HCT116 (cell line): ENCODE data around the gene BCL11B. TPM values are rescaled to one million over a fixed set of nuclear protein-coding genes. Genes with fewer than 3 reads are reported as not detected.
A peak's percentile ranks its signal among the peaks of the same experiment; 100 is the strongest.

Source experiments
- ATAC-seq: fragments of 200-7000 bp; cut with Tn5 transposase; 2 replicates; pipeline ENCODE4 v1.9.1; 2020; ENCODE audit warnings: mild to moderate bottlenecking, moderate library complexity
- Bru-seq: library from RNA; stranded (reverse); fragments of 400-500 nt; gene quantifications from one replicate; lab custom pipeline; 2021; lab: Mats Ljungman, UMichigan
- BruChase-seq, 2 experiments: library from RNA; stranded (reverse); fragments of 400-500 nt; gene quantifications; one replicate each; lab custom pipeline; 2021; lab: Mats Ljungman, UMichigan
- BruUV-seq: library from RNA; stranded (reverse); fragments of 400-500 nt; replicated peaks from 2 replicates; lab custom pipeline; 2021; lab: Mats Ljungman, UMichigan
- CTCF ChIA-PET: fragments of 300-600 bp; sonication (Branson Sonifier 250); formaldehyde crosslinking; loops from one replicate; lab custom pipeline; 2021; ENCODE audit warnings: antibody characterized with exemption; lab: Charles Lee
- POLR2A ChIA-PET: fragments of 300-600, 350-600 bp; sonication (Branson Sonifier 250); formaldehyde crosslinking; loops from one replicate; lab custom pipeline; 2021; ENCODE audit warnings: antibody characterized with exemption; lab: Charles Lee
- RAD21 ChIA-PET, 2 experiments: fragments of 300-600 bp; sonication (Branson Sonifier 250); formaldehyde crosslinking; loops; one replicate each; lab custom pipeline; 2023; ENCODE audit warnings: low total read pairs in 2 of 2; ENCODE audit not compliant: uncharacterized antibody in 2 of 2, unreplicated experiment in 2 of 2, low non-redundant PET in 1 of 2; lab: Charles Lee
- DNase-seq: peaks from one replicate; pipeline ENCODE4 v3.0.0-alpha.2; 2010; ENCODE audit warnings: low read depth, low spot score
- H2AFZ ChIP-seq: fragments of 200-600 bp; shearing (Covaris generic), sonication (generic); 2 replicates; pipeline ENCODE4 v1.6.1; 2017; ENCODE audit warnings: low read depth, mixed run types, mixed read lengths, antibody characterized with exemption, low read length; ENCODE audit not compliant: poor library complexity, severe bottlenecking
- H3K27ac ChIP-seq: 2 replicates; pipeline ENCODE4 v1.5.1; 2012; ENCODE audit warnings: low read depth, low read length
- H3K27me3 ChIP-seq: fragments of 200-600 bp; sonication (generic); 2 replicates; pipeline ENCODE4 v1.6.1; 2016; ENCODE audit warnings: mixed run types, low read length, mixed read lengths; ENCODE audit not compliant: insufficient read depth
- H3K36me3 ChIP-seq, 2 experiments: fragments of 200-500 bp in 1 of 2; fragments of 200-600 bp in 1 of 2; sonication (Bioruptor generic) in 1 of 2; sonication (generic) in 1 of 2; 2 replicates each; pipeline versions ENCODE4 v1.5.1 to v1.6.1; 2014 to 2016; ENCODE audit warnings: low read length in 2 of 2, inconsistent platforms in 1 of 2, mixed read lengths in 1 of 2, mixed run types in 1 of 2; ENCODE audit not compliant: insufficient read depth in 2 of 2, control insufficient read depth in 1 of 2
- H3K4me1 ChIP-seq, 2 experiments: fragments of 200-600 bp in 1 of 2; sonication (generic) in 1 of 2; 2 replicates each; pipeline versions ENCODE4 v1.5.1 to v1.6.1; 2012 to 2017; ENCODE audit warnings: low read length in 2 of 2, inconsistent platforms in 1 of 2, mild to moderate bottlenecking in 1 of 2, mixed read lengths in 1 of 2, mixed run types in 1 of 2, moderate library complexity in 1 of 2; ENCODE audit not compliant: insufficient read depth in 2 of 2, control insufficient read depth in 1 of 2
- H3K4me2 ChIP-seq: fragments of 200-600 bp; sonication (generic); 2 replicates; pipeline ENCODE4 v1.6.1; 2017; ENCODE audit warnings: mixed run types, low read length, mixed read lengths
- H3K4me3 ChIP-seq, 2 experiments: fragments of 200-600 bp in 1 of 2; sonication (generic) in 1 of 2; replicated peaks in 1 of 2; 2 replicates each; pipeline ENCODE4 v1.5.1; 2011 to 2016; ENCODE audit warnings: low read length in 2 of 2, control low read depth in 1 of 2, low read depth in 1 of 2, mild to moderate bottlenecking in 1 of 2, mixed read lengths in 1 of 2, mixed run types in 1 of 2
- H3K79me2 ChIP-seq: fragments of 200-600 bp; sonication (generic); 2 replicates; pipeline ENCODE4 v1.6.1; 2017; ENCODE audit warnings: mild to moderate bottlenecking, mixed run types, low read length, moderate library complexity, mixed read lengths; ENCODE audit not compliant: insufficient read depth
- H3K9ac ChIP-seq: fragments of 200-600 bp; sonication (generic); 2 replicates; pipeline ENCODE4 v1.6.1; 2016; ENCODE audit warnings: low read length, mixed read lengths
- H3K9me2 ChIP-seq: fragments of 200-600 bp; sonication (generic), shearing (Covaris generic); 2 replicates; pipeline ENCODE4 v1.6.1; 2017; ENCODE audit warnings: mixed run types, mild to moderate bottlenecking, moderate library complexity; ENCODE audit not compliant: insufficient read depth
- H3K9me3 ChIP-seq, 2 experiments: fragments of 200-500 bp in 1 of 2; fragments of 200-600 bp in 1 of 2; sonication (Bioruptor generic) in 1 of 2; sonication (generic) in 1 of 2; 2 replicates each; pipeline ENCODE4 v1.6.1; 2014 to 2017; ENCODE audit warnings: low read length in 2 of 2, mixed read lengths in 2 of 2, inconsistent platforms in 1 of 2, low read depth in 1 of 2, mild to moderate bottlenecking in 1 of 2, mixed run types in 1 of 2, moderate library complexity in 1 of 2; ENCODE audit not compliant: control insufficient read depth in 1 of 2, insufficient read depth in 1 of 2
- H4K20me1 ChIP-seq: fragments of 200-600 bp; sonication (generic), shearing (Covaris generic); 2 replicates; pipeline ENCODE4 v1.6.1; 2017; ENCODE audit warnings: mixed run types, mild to moderate bottlenecking, moderate library complexity; ENCODE audit not compliant: insufficient read depth
- CBX3 ChIP-seq: IDR thresholded peaks from 2 replicates; pipeline ENCODE4 v1.6.1; 2012; ENCODE audit warnings: low read depth
- CTCF ChIP-seq, 3 experiments: fragments of 200-600 bp in 1 of 3; sonication (generic) in 1 of 3; IDR thresholded peaks in 2 of 3; conservative IDR thresholded peaks in 1 of 3; 2 replicates each; pipeline ENCODE4 v1.5.1; 2012 to 2017; ENCODE audit warnings: low read depth in 2 of 3, low read length in 2 of 3, antibody characterized with exemption in 1 of 3, borderline replicate concordance in 1 of 3, control low read depth in 1 of 3, mild to moderate bottlenecking in 1 of 3, mixed read lengths in 1 of 3, mixed run types in 1 of 3, moderate library complexity in 1 of 3; ENCODE audit not compliant: insufficient read depth in 1 of 3
- EGR1 ChIP-seq: IDR thresholded peaks from 2 replicates; pipeline ENCODE4 v1.6.1; 2012; ENCODE audit warnings: low read depth
- MAX ChIP-seq: IDR thresholded peaks from 2 replicates; pipeline ENCODE4 v1.6.1; 2012
- POLR2A ChIP-seq: IDR thresholded peaks from 2 replicates; pipeline ENCODE4 v1.7.0; 2011; ENCODE audit warnings: borderline replicate concordance; ENCODE audit not compliant: insufficient read depth, insufficient read length; ENCODE audit errors: extremely low read depth
- POLR2AphosphoS5 ChIP-seq: IDR thresholded peaks from 2 replicates; pipeline ENCODE4 v1.6.1; 2011; ENCODE audit warnings: mild to moderate bottlenecking, low read depth, low read length, moderate library complexity
- RAD21 ChIP-seq: IDR thresholded peaks from 2 replicates; pipeline ENCODE4 v1.6.1; 2012; ENCODE audit warnings: low read depth, mild to moderate bottlenecking
- SP1 ChIP-seq: IDR thresholded peaks from 2 replicates; pipeline ENCODE4 v1.6.1; 2012; ENCODE audit warnings: low read depth
- SRF ChIP-seq: IDR thresholded peaks from 2 replicates; pipeline ENCODE4 v1.6.1; 2012; ENCODE audit warnings: low read depth
- TCF7L2 ChIP-seq: IDR thresholded peaks from 2 replicates; pipeline ENCODE4 v1.7.0; 2011; ENCODE audit warnings: borderline replicate concordance, inconsistent platforms; ENCODE audit not compliant: insufficient read depth, insufficient read length; ENCODE audit errors: extremely low read depth
- YY1 ChIP-seq: IDR thresholded peaks from 2 replicates; pipeline ENCODE4 v1.6.1; 2011; ENCODE audit warnings: low read length, low read depth, moderate library complexity, mild to moderate bottlenecking; ENCODE audit not compliant: insufficient replicate concordance; ENCODE audit errors: extremely low read depth
- ZBTB33 ChIP-seq: IDR thresholded peaks from 2 replicates; pipeline ENCODE4 v1.6.1; 2011; ENCODE audit warnings: mild to moderate bottlenecking, low read length, moderate library complexity; ENCODE audit not compliant: insufficient replicate concordance; ENCODE audit errors: extremely low read depth
- ZFX ChIP-seq: fragments of 450-650 bp; IDR thresholded peaks from 2 replicates; pipeline ENCODE4 v1.6.1; 2017
- intact Hi-C: fragments of 100-400 bp; cut with micrococcal nuclease; formaldehyde crosslinking; loops from 2 replicates; pipeline ENCODE4 v1.10.0; 2022
- long read RNA-seq: library from polyadenylated mRNA; unstranded; transcript quantifications from one replicate; pipeline ENCODE4 v2.0.0, GENCODE V29; 2021; ENCODE audit not compliant: unreplicated experiment
- polyA plus RNA-seq: library from polyadenylated mRNA; unstranded; fragments of >200 nt; gene quantifications from 2 replicates; pipeline ENCODE4 v1.2.1, GENCODE V29; 2012; ENCODE audit warnings: missing spikeins
- total RNA-seq: library from RNA; stranded (reverse); gene quantifications from one replicate; pipeline ENCODE4 v1.2.1, GENCODE V29; 2021; ENCODE audit not compliant: unreplicated experiment

Gene BCL11B
- 1.1 TPM for total RNA-seq
- 0.11 and 0.23 TPM in 2 replicates for polyA plus RNA-seq
- Bru-seq, nascent RNA: percentile 31 among the genes with signal in this experiment
- percentile 25 among the genes with signal in this experiment for BruChase-seq, experiment 1, labeled RNA remaining after a 6-hour chase
- percentile 31 among the genes with signal in this experiment for BruChase-seq, experiment 2, labeled RNA remaining after a 2-hour chase
- long read RNA-seq: 0 reads

- TF ChIP-seq MAX (peak; percentile 63; the same call in 1 of the 2 replicates), CTCF (IDR thresholded peaks at IDR 0.05 in 2 of 3, conservative IDR thresholded peaks at IDR 0.05 in 1 of 3; ENCODE audit: borderline replicate concordance in 1 of 3, insufficient read depth in 1 of 3, low read depth in 2 of 3, low read length in 2 of 3) (peak; percentile 25 to 61 (median 54); a peak in 5 of 6 replicates), ZBTB33 (no peak), EGR1 (no peak), SRF (no peak), CBX3 (0 out of 2 replicates have a peak, but pooled peaks have one; percentile 24), POLR2AphosphoS5 (peak; percentile 76), RAD21 (peak; percentile 71), SP1 (no peak), POLR2A (peak; percentile 52), YY1 (peak; percentile 28), TCF7L2 (peak; percentile 58), ZFX (no peak)
- TF ChIP-seq, all 23 proteins: peak for 8
- peaks cover 11 to 36% of the 10 kb centered on the region in 2 experiments; a peak in 3 of 4 replicates for H3K4me1 ChIP-seq
- peak within 1 kb of the TSS; percentile 51 to 64 for H3K4me3 ChIP-seq
- ChIA-PET POLR2A (interaction anchor here (0.6 kb wide), 1 partner anchor 458 kb away, joined by 3 read pairs; no protein-coding TSS in a partner anchor), RAD21 (no interaction called here), CTCF (interaction anchor here (0.7 to 1.5 kb wide), 3 partner anchors 36 to 178 kb away, joined by 3 to 4 read pairs (median 3); no protein-coding TSS in a partner anchor)
- ATAC-seq (peak; percentile 70), DNase-seq (peak; percentile 82)
- peak within 1 kb of the TSS; percentile 97 for H3K4me2 ChIP-seq
- peaks cover 22% of the 10 kb centered on the region for H3K27me3 ChIP-seq
- H2AFZ ChIP-seq: peak within 1 kb of the TSS; percentile 98
- no peaks in the 10 kb centered on the region for H4K20me1 ChIP-seq
- no peaks in the 10 kb centered on the region for H3K79me2 ChIP-seq
- intact Hi-C loops: loop anchor here (2.0 to 5.0 kb wide), 2 partner anchors 235 to 363 kb away; no protein-coding TSS in a partner anchor
- H3K9me3 ChIP-seq: no peaks in the 10 kb centered on the region
- H3K36me3 ChIP-seq: no peaks in the 10 kb centered on the region
- peak within 1 kb of the TSS; percentile 59 for H3K9ac ChIP-seq
- no peaks in the 10 kb centered on the region for H3K9me2 ChIP-seq
- no peak within 1 kb of the TSS; the same call in 1 of the 2 replicates for H3K27ac ChIP-seq
- no TSS peak for BruUV-seq
These were observed at the start of gene BCL11B for GRCh38 chr14:99271951-99272631. Gene BCL11B (minus strand): TSS chr14:99272197. CDS start chr14:99271218, 979 bp downstream.
